ENCODE measurements around the gene RPS3.

GRCh38 chr11:75429902-75430713 lies 30.8 kb downstream of the RPS3 start:
- TF ChIP-seq, protein P1, sequence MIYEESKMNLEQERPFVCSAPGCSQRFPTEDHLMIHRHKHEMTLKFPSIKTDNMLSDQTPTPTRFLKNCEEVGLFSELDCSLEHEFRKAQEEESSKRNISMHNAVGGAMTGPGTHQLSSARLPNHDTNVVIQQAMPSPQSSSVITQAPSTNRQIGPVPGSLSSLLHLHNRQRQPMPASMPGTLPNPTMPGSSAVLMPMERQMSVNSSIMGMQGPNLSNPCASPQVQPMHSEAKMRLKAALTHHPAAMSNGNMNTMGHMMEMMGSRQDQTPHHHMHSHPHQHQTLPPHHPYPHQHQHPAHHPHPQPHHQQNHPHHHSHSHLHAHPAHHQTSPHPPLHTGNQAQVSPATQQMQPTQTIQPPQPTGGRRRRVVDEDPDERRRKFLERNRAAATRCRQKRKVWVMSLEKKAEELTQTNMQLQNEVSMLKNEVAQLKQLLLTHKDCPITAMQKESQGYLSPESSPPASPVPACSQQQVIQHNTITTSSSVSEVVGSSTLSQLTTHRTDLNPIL (CRISPR knock-in tag; IDR thresholded peaks at IDR 0.05; ENCODE audit: low read depth), result no peak
- TF ChIP-seq ZNF565 (CRISPR knock-in tag; conservative IDR thresholded peaks at IDR 0.05; ENCODE audit: low read depth), result no peak
- TF ChIP-seq SNAI2 (CRISPR knock-in tag; IDR thresholded peaks at IDR 0.05), result no peak
- TF ChIP-seq ZFP3 (CRISPR knock-in tag; IDR thresholded peaks at IDR 0.05), result no peak
- TF ChIP-seq ESRRG (CRISPR knock-in tag; IDR thresholded peaks at IDR 0.05), result no peak
- TF ChIP-seq, protein P2, sequence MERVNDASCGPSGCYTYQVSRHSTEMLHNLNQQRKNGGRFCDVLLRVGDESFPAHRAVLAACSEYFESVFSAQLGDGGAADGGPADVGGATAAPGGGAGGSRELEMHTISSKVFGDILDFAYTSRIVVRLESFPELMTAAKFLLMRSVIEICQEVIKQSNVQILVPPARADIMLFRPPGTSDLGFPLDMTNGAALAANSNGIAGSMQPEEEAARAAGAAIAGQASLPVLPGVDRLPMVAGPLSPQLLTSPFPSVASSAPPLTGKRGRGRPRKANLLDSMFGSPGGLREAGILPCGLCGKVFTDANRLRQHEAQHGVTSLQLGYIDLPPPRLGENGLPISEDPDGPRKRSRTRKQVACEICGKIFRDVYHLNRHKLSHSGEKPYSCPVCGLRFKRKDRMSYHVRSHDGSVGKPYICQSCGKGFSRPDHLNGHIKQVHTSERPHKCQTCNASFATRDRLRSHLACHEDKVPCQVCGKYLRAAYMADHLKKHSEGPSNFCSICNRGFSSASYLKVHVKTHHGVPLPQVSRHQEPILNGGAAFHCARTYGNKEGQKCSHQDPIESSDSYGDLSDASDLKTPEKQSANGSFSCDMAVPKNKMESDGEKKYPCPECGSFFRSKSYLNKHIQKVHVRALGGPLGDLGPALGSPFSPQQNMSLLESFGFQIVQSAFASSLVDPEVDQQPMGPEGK (CRISPR knock-in tag; IDR thresholded peaks at IDR 0.05; ENCODE audit: borderline replicate concordance), result no peak
- TF ChIP-seq RARB (CRISPR knock-in tag; IDR thresholded peaks at IDR 0.05), result no peak
- TF ChIP-seq TCF4 (CRISPR knock-in tag; IDR thresholded peaks at IDR 0.05; ENCODE audit: borderline replicate concordance), result no peak
- no peak for TF ChIP-seq ZNF8 (CRISPR knock-in tag; IDR thresholded peaks at IDR 0.05)
- TF ChIP-seq ARNTL (CRISPR knock-in tag; IDR thresholded peaks at IDR 0.05; ENCODE audit: borderline replicate concordance, low read depth), result no peak
- TF ChIP-seq BACH2 (CRISPR knock-in tag; IDR thresholded peaks at IDR 0.05; ENCODE audit: borderline replicate concordance), result no peak
